ENCODE results near the gene EDEM3.

EDEM3 gene

GRCh38 chr1:184708084-184708676, 46.5 kb downstream of the EDEM3 start:
- TF ChIP-seq ZFX (IDR thresholded peaks at IDR 0.05; ENCODE audit: borderline replicate concordance), result no peak
- TF ChIP-seq CTCF (IDR thresholded peaks at IDR 0.05), result no peak
- no peak overlapping the region for H3K27ac ChIP-seq

- TF ChIP-seq ZFX (IDR thresholded peaks at IDR 0.05; ENCODE audit: borderline replicate concordance), result no peak
- H3K27ac ChIP-seq, result no peak overlapping the region
These were observed 49.4 kb downstream of the EDEM3 start for GRCh38 chr1:184705271-184705670.

GRCh38 chr1:184701816-184702215, 52.8 kb downstream of the EDEM3 start:
- no peak overlapping the region for H3K27ac ChIP-seq
- TF ChIP-seq ZFX (IDR thresholded peaks at IDR 0.05; ENCODE audit: borderline replicate concordance), result no peak
- no peak for TF ChIP-seq CTCF (IDR thresholded peaks at IDR 0.05)

GRCh38 chr1:184698969-184699368, 55.7 kb downstream of the EDEM3 start:
- H3K27ac ChIP-seq, result no peak overlapping the region
- TF ChIP-seq ZFX (IDR thresholded peaks at IDR 0.05; ENCODE audit: borderline replicate concordance) (no peak), CTCF (IDR thresholded peaks at IDR 0.05) (no peak)

- TF ChIP-seq ZFX (IDR thresholded peaks at IDR 0.05; ENCODE audit: borderline replicate concordance) (no peak), CTCF (IDR thresholded peaks at IDR 0.05) (no peak)
- H3K27ac ChIP-seq, result no peak overlapping the region
These were observed 56.6 kb downstream of the EDEM3 start for GRCh38 chr1:184698016-184698415.

- TF ChIP-seq ZFX (IDR thresholded peaks at IDR 0.05; ENCODE audit: borderline replicate concordance), result no peak
- TF ChIP-seq CTCF (IDR thresholded peaks at IDR 0.05), result no peak
- no peak overlapping the region for H3K27ac ChIP-seq
These were observed 58.3 kb downstream of the EDEM3 start for GRCh38 chr1:184696403-184696802.

GRCh38 chr1:184695023-184695422, 59.6 kb downstream of the EDEM3 start:
- TF ChIP-seq CTCF (IDR thresholded peaks at IDR 0.05), result no peak
- TF ChIP-seq ZFX (IDR thresholded peaks at IDR 0.05; ENCODE audit: borderline replicate concordance), result no peak
- no peak overlapping the region for H3K27ac ChIP-seq

GRCh38 chr1:184693011-184693410, 61.6 kb downstream of the EDEM3 start:
- TF ChIP-seq CTCF (IDR thresholded peaks at IDR 0.05), result no peak
- no peak for TF ChIP-seq ZFX (IDR thresholded peaks at IDR 0.05; ENCODE audit: borderline replicate concordance)
- H3K27ac ChIP-seq, result no peak overlapping the region
